Activated CD4-positive, alpha-beta T cell treated with anti-CD3 and anti-CD28 coated beads, Interleukin-10, Interleukin-2, amounts not matched to agents 100 ng/mL and 50 ng/mL, durations not matched to agents 16 hours and 8 hours (primary cell): ENCODE results near the gene RGS7.
"Not testable (repeated sequence)": the region's sequence is repeated elsewhere in the genome, so short reads cannot be mapped to it uniquely, and the experiment has no call there.

Source experiments
- DNase-seq: peaks from one replicate; pipeline ENCODE4 v3.0.0-alpha.2; 2020

RGS7 gene

GRCh38 chr1:241270016-241270415 is 87.0 kb downstream of the RGS7 start:
- DNase-seq, result no peak

GRCh38 chr1:241269116-241269515 is 87.9 kb downstream of the RGS7 start:
- no peak for DNase-seq

DNA sequence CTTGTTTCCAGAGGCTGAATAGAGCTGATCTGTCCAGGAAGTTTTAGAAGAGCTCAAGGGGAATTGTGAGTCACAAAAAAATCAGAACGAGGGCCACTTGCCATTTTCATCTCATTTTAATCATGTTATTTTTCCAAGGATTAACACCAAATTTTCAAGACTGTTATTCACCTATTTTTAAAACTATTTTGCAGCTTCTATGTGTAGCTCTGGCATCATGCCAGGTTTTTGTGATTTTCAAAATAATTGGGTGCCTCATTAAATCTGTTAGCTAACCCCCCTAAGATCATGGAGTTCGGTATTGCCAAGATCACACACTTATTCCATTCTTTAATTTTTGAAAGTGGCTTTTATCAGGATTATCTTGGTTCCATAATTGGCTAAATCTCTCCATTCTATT is 90.9 kb downstream of the RGS7 start:
- DNase-seq, result no peak

GRCh38 chr1:241265428-241265827 is 91.6 kb downstream of the RGS7 start:
- no peak for DNase-seq

- no peak for DNase-seq
Measured at GRCh38 chr1:241263346-241263745, 93.7 kb downstream of the RGS7 start.

DNA sequence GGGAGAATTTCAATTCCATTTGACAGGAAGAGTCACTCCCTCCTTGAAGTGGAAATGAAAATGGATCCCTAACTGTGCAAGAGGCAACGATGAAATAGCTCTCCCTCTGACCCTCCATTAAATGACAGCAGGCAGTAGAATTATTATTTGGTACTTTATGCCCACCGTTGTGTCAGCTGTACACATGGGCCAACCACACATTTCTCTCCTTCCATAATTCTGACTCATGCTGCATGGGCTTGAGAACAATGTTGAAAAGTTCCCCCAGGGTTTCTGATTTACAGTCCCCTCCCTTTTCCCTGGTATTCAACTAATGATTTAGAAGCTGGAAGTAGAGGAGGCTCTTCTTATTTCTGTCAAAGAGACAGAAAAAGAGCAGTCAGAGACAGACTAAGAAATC is 103.5 kb downstream of the RGS7 start:
- no peak for DNase-seq

DNA sequence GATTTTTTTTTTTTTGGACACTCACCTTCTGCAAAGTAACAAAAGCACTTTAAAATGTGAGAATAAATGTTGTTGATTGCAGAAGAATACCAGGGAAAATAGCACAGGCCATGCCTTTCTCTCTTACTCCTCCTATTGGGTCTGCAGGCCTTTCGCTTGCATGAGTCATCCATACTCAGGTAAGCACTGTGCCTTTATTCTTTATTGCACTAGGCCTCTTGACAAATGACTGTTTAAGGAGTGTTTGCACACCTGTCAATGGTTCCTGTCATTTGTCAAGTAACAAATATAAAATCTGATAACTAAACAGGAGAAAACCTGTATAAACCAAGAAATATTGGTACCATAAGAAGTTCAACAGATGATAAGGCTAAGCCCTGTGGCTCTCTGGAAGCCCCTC is 106.5 kb downstream of the RGS7 start:
- DNase-seq, result no peak

DNA sequence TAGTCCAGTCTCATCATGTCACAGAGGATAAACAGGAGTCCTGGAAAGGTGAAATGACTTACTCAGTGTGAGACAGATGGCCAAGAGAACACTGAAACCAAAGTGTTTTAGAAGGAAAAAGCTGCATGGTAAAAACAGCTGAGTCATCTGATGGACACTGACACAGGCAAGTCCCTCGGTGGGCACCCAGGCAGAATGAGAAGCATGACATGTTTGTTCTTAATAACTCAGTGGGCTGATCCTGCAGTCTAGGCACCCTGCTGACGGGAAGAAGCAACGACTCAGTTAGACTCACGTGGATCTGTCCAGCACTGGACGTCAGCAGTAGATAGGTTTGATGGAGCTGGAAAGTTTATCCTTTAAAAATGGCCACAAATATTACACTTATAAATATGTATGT is 116.9 kb downstream of the RGS7 start:
- DNase-seq, result no peak

DNA sequence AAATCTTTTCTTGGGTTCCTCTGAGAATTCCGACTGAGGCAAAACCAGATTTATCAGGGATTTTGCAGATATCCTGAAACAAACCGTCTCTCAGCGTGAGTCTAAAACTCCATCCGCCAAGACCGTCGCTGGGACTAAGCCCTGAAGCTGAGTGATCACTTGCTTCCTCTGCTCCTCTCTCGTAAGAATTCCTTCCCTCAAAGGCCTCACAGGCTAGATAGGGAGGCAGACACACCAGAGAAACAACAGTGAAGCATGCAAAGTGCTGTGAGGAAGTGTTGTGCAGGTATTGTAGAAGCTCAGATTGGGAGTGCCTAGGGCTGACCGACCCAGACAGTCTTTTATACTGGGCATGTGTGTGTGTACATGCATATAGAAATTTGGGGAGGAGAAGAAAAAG is 119.1 kb downstream of the RGS7 start:
- DNase-seq, result no peak

DNA sequence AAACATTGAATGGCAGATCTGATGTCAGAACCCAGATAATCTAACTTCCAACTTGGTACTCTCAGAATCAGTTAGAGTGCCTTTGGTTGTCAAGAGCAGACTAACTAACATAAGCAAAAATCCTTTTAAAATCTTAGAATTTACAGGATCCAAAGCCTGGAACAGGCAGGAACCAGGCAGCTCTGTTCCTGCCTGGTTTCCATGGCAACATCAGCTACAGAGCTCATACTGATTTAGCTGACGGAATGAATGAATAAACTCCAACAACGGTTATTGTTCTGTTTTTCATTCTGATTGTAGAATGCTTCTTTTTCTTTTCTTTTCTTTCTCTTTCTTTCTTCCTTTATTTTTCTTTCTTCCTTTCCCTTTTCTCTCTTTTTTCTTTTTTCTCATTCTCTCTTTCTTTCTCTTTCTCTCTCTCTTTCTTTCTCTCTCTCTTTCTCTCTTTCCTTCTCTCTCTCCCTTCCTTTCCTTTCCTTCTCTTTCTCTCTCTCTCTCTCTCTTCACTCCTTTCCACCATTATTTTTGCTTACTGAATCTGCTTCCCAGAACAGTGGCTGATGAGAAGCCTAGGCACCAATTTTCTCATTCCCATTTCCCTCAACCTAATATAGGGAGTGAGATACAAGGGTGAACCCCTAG is 121.6 kb downstream of the RGS7 start:
- no peak for DNase-seq

- no peak for DNase-seq
Measured at GRCh38 chr1:241229711-241230110, 127.3 kb downstream of the RGS7 start.

GRCh38 chr1:241229216-241229615 is 127.8 kb downstream of the RGS7 start:
- no peak for DNase-seq

DNA sequence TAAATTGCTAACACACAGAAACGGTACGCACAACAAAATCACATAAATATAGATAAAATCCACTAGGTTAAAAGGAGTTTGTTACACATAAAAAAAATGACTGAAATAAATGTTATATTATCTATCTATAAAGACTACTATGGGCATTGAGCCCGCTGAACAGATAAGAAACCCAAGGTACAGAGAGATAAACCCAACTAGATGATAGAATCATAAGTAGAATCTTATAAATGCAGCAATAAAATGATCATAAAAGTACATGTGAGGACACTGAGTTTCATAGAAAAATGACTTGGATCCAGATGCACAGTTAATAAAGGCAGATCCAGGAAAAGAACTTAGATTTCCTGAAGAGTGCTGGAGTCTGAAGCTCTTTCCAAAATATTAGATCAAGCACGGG is 128.7 kb downstream of the RGS7 start:
- DNase-seq, result no peak

GRCh38 chr1:241225741-241226140 is 131.3 kb downstream of the RGS7 start:
- DNase-seq, result no peak

DNA sequence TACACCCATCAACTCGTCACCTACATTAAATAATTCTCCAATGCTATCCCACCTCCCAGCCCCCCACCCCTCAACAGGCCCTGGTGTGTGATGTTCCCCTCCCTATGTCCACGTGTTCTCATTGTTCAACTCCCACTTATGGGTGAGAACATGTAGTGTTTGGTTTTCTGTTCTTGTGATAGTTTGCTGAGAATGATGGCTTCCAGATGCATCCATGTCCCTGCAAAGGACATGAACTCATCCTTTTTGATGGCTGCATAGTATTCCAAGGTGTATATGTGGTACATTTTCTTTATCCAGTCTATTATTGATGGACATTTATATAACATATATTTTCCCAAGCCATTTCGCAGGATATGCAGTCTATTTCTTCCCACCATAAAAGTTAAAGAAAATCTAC is 132.8 kb downstream of the RGS7 start:
- not testable (repeated sequence) for DNase-seq

- DNase-seq, result not testable (repeated sequence)
Measured at GRCh38 chr1:241222813-241223212, 134.2 kb downstream of the RGS7 start.

- DNase-seq, result no peak
Measured at GRCh38 chr1:241221319-241221718, 135.7 kb downstream of the RGS7 start.

GRCh38 chr1:241220913-241221312 is 136.1 kb downstream of the RGS7 start:
- DNase-seq, result not testable (repeated sequence)

DNA sequence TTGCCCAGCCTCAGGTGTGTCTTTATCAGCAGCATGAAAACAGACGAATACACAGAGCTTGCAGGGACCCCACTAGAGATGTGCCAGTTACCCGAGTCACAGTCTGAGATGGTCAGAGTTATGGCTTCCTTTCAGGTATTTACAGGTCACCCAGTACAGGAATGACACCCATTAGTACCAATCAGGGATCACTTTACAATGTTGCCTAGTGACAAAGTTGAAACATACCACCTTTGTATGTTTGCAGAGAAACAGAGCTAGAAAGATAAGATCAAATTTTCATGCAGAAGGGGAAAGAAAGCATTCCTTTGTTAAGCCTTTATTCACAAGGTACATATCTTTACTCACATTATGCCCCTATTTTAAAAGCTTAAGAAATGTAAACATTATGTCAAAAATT is 137.6 kb downstream of the RGS7 start:
- no peak for DNase-seq

- no peak for DNase-seq
Measured at GRCh38 chr1:241217516-241217915, 139.5 kb downstream of the RGS7 start.

- no peak for DNase-seq
Measured at GRCh38 chr1:241215683-241216082, 141.3 kb downstream of the RGS7 start.

GRCh38 chr1:241215203-241215602 is 141.8 kb downstream of the RGS7 start:
- DNase-seq, result no peak

DNA sequence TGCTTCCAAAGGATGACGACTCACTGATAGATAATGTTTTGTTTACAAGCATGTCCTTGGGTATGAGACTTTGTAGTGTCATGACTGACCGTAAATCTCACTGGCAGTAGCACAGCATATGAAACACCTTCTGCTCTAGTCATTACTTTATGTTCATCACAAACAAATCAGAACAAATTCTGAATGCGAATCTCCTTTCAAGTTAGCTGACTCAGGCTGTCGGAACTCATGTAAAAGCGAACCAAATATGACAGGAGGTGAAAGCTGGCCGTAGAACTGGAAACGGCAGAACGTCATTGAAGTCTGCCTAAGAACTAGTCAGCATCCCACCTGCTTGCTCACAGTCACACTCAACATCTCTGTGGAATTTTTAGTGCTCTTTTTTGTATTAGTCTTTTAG is 143.9 kb downstream of the RGS7 start:
- DNase-seq, result no peak

- no peak for DNase-seq
Measured at GRCh38 chr1:241212628-241213027, 144.4 kb downstream of the RGS7 start.

GRCh38 chr1:241208910-241209379 is 148.1 kb downstream of the RGS7 start:
- no peak for DNase-seq

DNA sequence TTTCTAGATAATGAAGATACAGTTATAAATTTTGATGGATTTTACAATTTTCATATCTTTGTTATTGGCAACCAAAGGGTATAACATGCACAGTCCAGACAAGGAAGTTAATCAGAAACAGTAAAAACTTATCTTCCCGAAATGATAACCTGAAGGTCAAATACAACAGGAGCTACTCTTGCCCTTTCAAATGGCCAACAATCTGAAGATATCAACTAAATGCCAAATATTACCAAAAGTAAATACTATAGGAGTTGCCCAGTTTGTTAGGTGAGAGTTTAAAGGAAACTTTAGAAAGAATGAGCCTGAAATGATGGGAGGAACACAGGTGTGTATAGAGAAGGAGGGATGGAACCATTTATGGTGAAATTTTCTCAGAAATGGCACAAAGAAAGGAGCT is 153.2 kb downstream of the RGS7 start:
- no peak for DNase-seq
